HK-2 (cell line): ENCODE measurements around the gene CADM1.

Experiments used
- DNase-seq: peaks from one replicate; pipeline ENCODE4 v3.0.0-alpha.2; 2018; ENCODE audit not compliant: unreplicated experiment

Gene CADM1

GRCh38 chr11:115398333-115399080 is 105.7 kb downstream of the CADM1 start:
- DNase-seq: no peak

GRCh38 chr11:115396533-115396932 is 107.7 kb downstream of the CADM1 start:
- DNase-seq: no peak

- no peak for DNase-seq
Observed at GRCh38 chr11:115393950-115394349, 110.3 kb downstream of the CADM1 start.

GRCh38 chr11:115391598-115391997 is 112.6 kb downstream of the CADM1 start:
- no peak for DNase-seq

GRCh38 chr11:115391160-115391559 is 113.1 kb downstream of the CADM1 start:
- no peak for DNase-seq

- no peak for DNase-seq
Observed at GRCh38 chr11:115390441-115390840, 113.8 kb downstream of the CADM1 start.

- DNase-seq: no peak
Observed at GRCh38 chr11:115389790-115390189, 114.4 kb downstream of the CADM1 start.

- no peak for DNase-seq
Observed at GRCh38 chr11:115385226-115385625, 119.0 kb downstream of the CADM1 start.

- no peak for DNase-seq
Observed at GRCh38 chr11:115384236-115384635, 120.0 kb downstream of the CADM1 start.

- DNase-seq: no peak
Observed at GRCh38 chr11:115383431-115383830, 120.8 kb downstream of the CADM1 start.

- no peak for DNase-seq
Observed at GRCh38 chr11:115379528-115379927, 124.7 kb downstream of the CADM1 start.

- no peak for DNase-seq
Observed at GRCh38 chr11:115378557-115378956, 125.7 kb downstream of the CADM1 start.

GRCh38 chr11:115377882-115378296 is 126.3 kb downstream of the CADM1 start:
- no peak for DNase-seq

GRCh38 chr11:115368616-115369015 is 135.6 kb downstream of the CADM1 start:
- DNase-seq: no peak

GRCh38 chr11:115366826-115367225 is 137.4 kb downstream of the CADM1 start:
- no peak for DNase-seq

- no peak for DNase-seq
Observed at GRCh38 chr11:115365907-115366306, 138.3 kb downstream of the CADM1 start.

- DNase-seq: no peak
Observed at GRCh38 chr11:115364896-115365295, 139.3 kb downstream of the CADM1 start.

- DNase-seq: no peak
Observed at GRCh38 chr11:115363921-115364320, 140.3 kb downstream of the CADM1 start.

- no peak for DNase-seq
Observed at GRCh38 chr11:115363426-115363825, 140.8 kb downstream of the CADM1 start.

GRCh38 chr11:115362997-115363396 is 141.2 kb downstream of the CADM1 start:
- no peak for DNase-seq

GRCh38 chr11:115361025-115361424 is 143.2 kb downstream of the CADM1 start:
- no peak for DNase-seq

GRCh38 chr11:115360186-115360824 is 143.9 kb downstream of the CADM1 start:
- no peak for DNase-seq

GRCh38 chr11:115357066-115357465 is 147.1 kb downstream of the CADM1 start:
- no peak for DNase-seq
